GM12872 (cell line): ENCODE data around the gene PTPRD.

ENCODE experiments used
- CTCF ChIP-seq: IDR thresholded peaks from 3 replicates; pipeline ENCODE4 v1.5.1; 2011; ENCODE audit warnings: low read depth, mild to moderate bottlenecking, low read length, moderate library complexity; ENCODE audit not compliant: insufficient read depth

PTPRD gene

GRCh38 chr9:9718691-9719090, 894.1 kb downstream of the PTPRD start:
- TF ChIP-seq CTCF = no peak

- TF ChIP-seq CTCF = no peak
Measured at GRCh38 chr9:9679433-9679832, 933.4 kb downstream of the PTPRD start.

- no peak for TF ChIP-seq CTCF
Measured at GRCh38 chr9:9674461-9674860, 938.3 kb downstream of the PTPRD start.

- no peak for TF ChIP-seq CTCF
Measured at GRCh38 chr9:9670454-9670853, 942.3 kb downstream of the PTPRD start.

GRCh38 chr9:9645006-9645405, 967.8 kb downstream of the PTPRD start:
- no peak for TF ChIP-seq CTCF

GRCh38 chr9:9631284-9631683, 981.5 kb downstream of the PTPRD start:
- TF ChIP-seq CTCF = no peak

- TF ChIP-seq CTCF = no peak
Measured at GRCh38 chr9:9625248-9625647, 987.6 kb downstream of the PTPRD start.

GRCh38 chr9:9623506-9623905, 989.3 kb downstream of the PTPRD start:
- no peak for TF ChIP-seq CTCF
